Heart left ventricle (tissue), 13 donors: ENCODE data around the gene MPRIP.

Source experiments
- POLR2A ChIP-seq, 2 donors: fragments of 450-650 bp; IDR thresholded peaks; one replicate each; pipeline ENCODE4 v1.6.1; 2017; ENCODE audit warnings: antibody characterized with exemption in 2 of 2, mild to moderate bottlenecking in 2 of 2, moderate library complexity in 2 of 2
- TF ChIP-seq, protein P1 (sequence below), 12 donors: fragments of 200-600 bp; sonication (generic) in 4 of 12; IDR thresholded peaks; one replicate each; pipeline versions ENCODE4 v1.5.0 to v1.8.0; 2018 to 2022; ENCODE audit warnings: antibody characterized with exemption in 12 of 12, mild to moderate bottlenecking in 5 of 12
- donor health status: ischemic (EF 13 %, LVEDD 7.1; RV severe dilation, severe dysfunction).
- donor health status: DM: no; HTN: yes; CAD: no.
- donor health status: DM: no; HTN: no; CAD: no.
- donor health status: ischemic (EF 25% LVEDD 6.9; RV normal size, moderate dysfunction).
- donor health status: ischemic (EF 25% LVEDD 5.7; RV mildly dilated, moderate dysfunction).
- donor health status: ischemic (EF 35%, LVEDD 5.7; RV mildly dilated, moderate dysfunction).
- donor health status: nonischemic (EF 11% LVEDD 7.7; RV severe dilation, severe dysfunction).
- donor health status: DM: yes; HTN: yes; CAD: no.
- donor health status: PGD.
- donor health status: ischemic (EF 29% LVEDD 5.4; RV normal size, mild dysfunction).
- donor health status: nonischemic (EF 23%, LVEDD 6.1; RV moderate dilation, normal function).

DNA sequence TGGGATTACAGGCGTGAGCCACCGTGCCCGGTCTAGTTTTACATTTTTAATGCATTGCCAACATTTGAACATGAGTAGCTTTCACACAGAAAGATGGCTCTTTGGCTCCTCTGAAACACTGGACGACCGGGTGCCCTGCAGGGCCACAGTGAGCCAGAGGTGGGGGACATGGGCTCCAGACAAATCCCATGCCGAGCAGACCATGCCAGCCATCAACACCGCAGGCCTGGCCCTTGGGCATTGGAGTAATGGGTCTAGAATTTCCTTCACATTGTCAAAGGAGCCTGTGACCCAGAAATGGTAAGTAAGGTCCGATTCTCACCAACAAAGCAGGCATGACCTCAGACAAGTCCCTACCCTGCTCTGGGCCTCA is 21.4 kb upstream of the MPRIP start:
- no peak for TF ChIP-seq POLR2A (IDR thresholded peaks at IDR 0.05)
- TF ChIP-seq, protein P1, sequence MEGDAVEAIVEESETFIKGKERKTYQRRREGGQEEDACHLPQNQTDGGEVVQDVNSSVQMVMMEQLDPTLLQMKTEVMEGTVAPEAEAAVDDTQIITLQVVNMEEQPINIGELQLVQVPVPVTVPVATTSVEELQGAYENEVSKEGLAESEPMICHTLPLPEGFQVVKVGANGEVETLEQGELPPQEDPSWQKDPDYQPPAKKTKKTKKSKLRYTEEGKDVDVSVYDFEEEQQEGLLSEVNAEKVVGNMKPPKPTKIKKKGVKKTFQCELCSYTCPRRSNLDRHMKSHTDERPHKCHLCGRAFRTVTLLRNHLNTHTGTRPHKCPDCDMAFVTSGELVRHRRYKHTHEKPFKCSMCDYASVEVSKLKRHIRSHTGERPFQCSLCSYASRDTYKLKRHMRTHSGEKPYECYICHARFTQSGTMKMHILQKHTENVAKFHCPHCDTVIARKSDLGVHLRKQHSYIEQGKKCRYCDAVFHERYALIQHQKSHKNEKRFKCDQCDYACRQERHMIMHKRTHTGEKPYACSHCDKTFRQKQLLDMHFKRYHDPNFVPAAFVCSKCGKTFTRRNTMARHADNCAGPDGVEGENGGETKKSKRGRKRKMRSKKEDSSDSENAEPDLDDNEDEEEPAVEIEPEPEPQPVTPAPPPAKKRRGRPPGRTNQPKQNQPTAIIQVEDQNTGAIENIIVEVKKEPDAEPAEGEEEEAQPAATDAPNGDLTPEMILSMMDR (IDR thresholded peaks at IDR 0.05): no peak
